SK-N-SH treated with all-trans-retinoic acid at 6 μM for 48 hours (cell line): Measurements from ENCODE around the gene C7orf57.
A peak's percentile ranks its signal among the peaks of the same experiment; 100 is the strongest.

Experiments
- ATAC-seq: fragments of 200-7000 bp; cut with Tn5 transposase; 3 replicates; pipeline ENCODE4 v1.9.1; 2020; ENCODE audit warnings: mild to moderate bottlenecking, moderate library complexity
- BACH2 ChIP-seq: fragments of 250-450 bp; sonication (Bioruptor Pico); IDR thresholded peaks from 2 replicates; pipeline ENCODE4 v1.9.0; 2021; ENCODE audit warnings: mild to moderate bottlenecking, borderline replicate concordance
- CREB5 ChIP-seq: fragments of 250-450 bp; sonication (Bioruptor Pico); IDR thresholded peaks from 2 replicates; pipeline ENCODE4 v1.5.1; 2020; ENCODE audit warnings: low read depth, mild to moderate bottlenecking, moderate library complexity
- CSDC2 ChIP-seq: fragments of 250-450 bp; sonication (Bioruptor Pico); IDR thresholded peaks from 2 replicates; pipeline ENCODE4 v1.5.0; 2020; ENCODE audit warnings: mild to moderate bottlenecking, moderate library complexity
- CSRNP3 ChIP-seq: fragments of 250-450 bp; sonication (Bioruptor Pico); IDR thresholded peaks from 2 replicates; pipeline ENCODE4 v1.5.1; 2021; ENCODE audit warnings: mild to moderate bottlenecking, moderate library complexity
- ESRRG ChIP-seq: fragments of 250-450 bp; sonication (Bioruptor Pico); IDR thresholded peaks from 2 replicates; pipeline ENCODE4 v1.6.1; 2021; ENCODE audit warnings: mild to moderate bottlenecking
- GLIS3 ChIP-seq: fragments of 250-450 bp; sonication (Bioruptor Pico); IDR thresholded peaks from 2 replicates; pipeline ENCODE4 v1.5.0; 2020; ENCODE audit warnings: mild to moderate bottlenecking, moderate library complexity
- ISL1 ChIP-seq: fragments of 250-450 bp; sonication (Bioruptor Pico); IDR thresholded peaks from 2 replicates; pipeline ENCODE4 v2.1.2; 2022; ENCODE audit warnings: mild to moderate bottlenecking, moderate library complexity
- OSR1 ChIP-seq: fragments of 250-450 bp; sonication (Bioruptor Pico); IDR thresholded peaks from 2 replicates; pipeline ENCODE4 v1.8.0; 2022; ENCODE audit warnings: moderate library complexity, mild to moderate bottlenecking, inconsistent platforms
- PATZ1 ChIP-seq: fragments of 250-450 bp; sonication (Bioruptor Pico); IDR thresholded peaks from 2 replicates; pipeline ENCODE4 v1.8.0; 2020; ENCODE audit warnings: mild to moderate bottlenecking, moderate library complexity, borderline replicate concordance
- POU6F1 ChIP-seq: fragments of 250-450 bp; sonication (Bioruptor Pico); IDR thresholded peaks from 2 replicates; pipeline ENCODE4 v1.8.0; 2021; ENCODE audit warnings: low read depth, mild to moderate bottlenecking, moderate library complexity, borderline replicate concordance
- PPARA ChIP-seq: fragments of 250-450 bp; sonication (Bioruptor Pico); IDR thresholded peaks from 2 replicates; pipeline ENCODE4 v1.5.0; 2020; ENCODE audit warnings: mild to moderate bottlenecking, borderline replicate concordance
- RARB ChIP-seq: fragments of 250-450 bp; sonication (Bioruptor Pico); IDR thresholded peaks from 2 replicates; pipeline ENCODE4 v1.8.0; 2021; ENCODE audit warnings: mild to moderate bottlenecking, moderate library complexity
- SNAI2 ChIP-seq: fragments of 250-450 bp; sonication (Bioruptor Pico); IDR thresholded peaks from 2 replicates; pipeline ENCODE4 v1.5.0; 2020; ENCODE audit warnings: mild to moderate bottlenecking, moderate library complexity
- TCF4 ChIP-seq: fragments of 250-450 bp; sonication (Bioruptor Pico); IDR thresholded peaks from 2 replicates; pipeline ENCODE4 v1.8.0; 2021; ENCODE audit warnings: mild to moderate bottlenecking, moderate library complexity, borderline replicate concordance
- TOX ChIP-seq: fragments of 250-450 bp; sonication (Bioruptor Pico); IDR thresholded peaks from 2 replicates; pipeline ENCODE4 v1.8.0; 2021; ENCODE audit warnings: mild to moderate bottlenecking, moderate library complexity, borderline replicate concordance
- TSHZ2 ChIP-seq: fragments of 250-450 bp; sonication (Bioruptor Pico); IDR thresholded peaks from 2 replicates; pipeline ENCODE4 v1.5.0; 2020; ENCODE audit warnings: mild to moderate bottlenecking, moderate library complexity
- ZFP3 ChIP-seq: fragments of 250-450 bp; sonication (Bioruptor Pico); IDR thresholded peaks from 2 replicates; pipeline ENCODE4 v1.5.0; 2020; ENCODE audit warnings: mild to moderate bottlenecking, moderate library complexity
- ZFP30 ChIP-seq: fragments of 450-650 bp; formaldehyde crosslinking; IDR thresholded peaks from 2 replicates; pipeline ENCODE4 v1.5.0; 2022; ENCODE audit warnings: mild to moderate bottlenecking, moderate library complexity
- ZNF565 ChIP-seq: fragments of 450-650 bp; formaldehyde crosslinking; conservative IDR thresholded peaks from 2 replicates; pipeline ENCODE4 v1.5.0; 2020; ENCODE audit warnings: low read depth, mild to moderate bottlenecking, moderate library complexity
- ZNF70 ChIP-seq: fragments of 450-650 bp; formaldehyde crosslinking; IDR thresholded peaks from 2 replicates; pipeline ENCODE4 v1.5.0; 2020; ENCODE audit warnings: mild to moderate bottlenecking, moderate library complexity
- ZNF8 ChIP-seq: fragments of 450-650 bp; formaldehyde crosslinking; IDR thresholded peaks from 2 replicates; pipeline ENCODE4 v1.5.0; 2020; ENCODE audit warnings: mild to moderate bottlenecking, moderate library complexity

Gene C7orf57

GRCh38 chr7:48101352-48101751, 66.0 kb downstream of the C7orf57 start (continued):
- no peak for TF ChIP-seq TSHZ2 (CRISPR knock-in tag)
- no peak for TF ChIP-seq ZNF70 (CRISPR knock-in tag)
- TF ChIP-seq ZFP30 (CRISPR knock-in tag) = no peak
- no peak for TF ChIP-seq RARB (CRISPR knock-in tag)
- TF ChIP-seq ISL1 (CRISPR knock-in tag) = no peak
- no peak for TF ChIP-seq OSR1

- no peak for TF ChIP-seq TOX
- TF ChIP-seq PATZ1 (CRISPR knock-in tag) = no peak
- no peak for TF ChIP-seq POU6F1 (CRISPR knock-in tag)
- TF ChIP-seq TCF4 = no peak
- TF ChIP-seq ZFP3 = no peak
- no peak for TF ChIP-seq GLIS3
- no peak for TF ChIP-seq CSDC2 (CRISPR knock-in tag)
- TF ChIP-seq RARB (CRISPR knock-in tag) = no peak
- no peak for TF ChIP-seq ZNF70 (CRISPR knock-in tag)
- no peak for TF ChIP-seq ESRRG
- no peak for TF ChIP-seq SNAI2 (CRISPR knock-in tag)
- no peak for TF ChIP-seq ZNF565 (CRISPR knock-in tag)
- no peak for TF ChIP-seq OSR1
- no peak for TF ChIP-seq ISL1 (CRISPR knock-in tag)
- no peak for TF ChIP-seq TSHZ2 (CRISPR knock-in tag)
- TF ChIP-seq ZFP30 (CRISPR knock-in tag) = no peak
- TF ChIP-seq BACH2 (CRISPR knock-in tag) = no peak
- no peak for TF ChIP-seq PPARA
- ATAC-seq = peak; percentile 21; the same call in 1 of the 3 replicates
These were observed 66.6 kb downstream of the C7orf57 start for GRCh38 chr7:48101968-48102367.

- no peak for ATAC-seq
- no peak for TF ChIP-seq POU6F1 (CRISPR knock-in tag)
- no peak for TF ChIP-seq PPARA
- no peak for TF ChIP-seq GLIS3
- no peak for TF ChIP-seq ISL1 (CRISPR knock-in tag)
- TF ChIP-seq ZFP30 (CRISPR knock-in tag) = no peak
- no peak for TF ChIP-seq CSDC2 (CRISPR knock-in tag)
- no peak for TF ChIP-seq ZNF8 (CRISPR knock-in tag)
- no peak for TF ChIP-seq PATZ1 (CRISPR knock-in tag)
- no peak for TF ChIP-seq SNAI2 (CRISPR knock-in tag)
- no peak for TF ChIP-seq ZNF70 (CRISPR knock-in tag)
- no peak for TF ChIP-seq CSRNP3 (CRISPR knock-in tag)
- no peak for TF ChIP-seq OSR1
- TF ChIP-seq ZNF565 (CRISPR knock-in tag) = no peak
- no peak for TF ChIP-seq CREB5 (CRISPR knock-in tag)
- TF ChIP-seq BACH2 (CRISPR knock-in tag) = no peak
These were observed 67.2 kb downstream of the C7orf57 start for GRCh38 chr7:48102530-48102929.
